HG02840 (cell line): Measurements from ENCODE around the gene RSAD2.
"Not testable (repeated sequence)": the region's sequence is repeated elsewhere in the genome, so short reads cannot be mapped to it uniquely, and the experiment has no call there.

Source experiments
- ATAC-seq: cut with Tn5 transposase; IDR thresholded peaks from one replicate; pipeline ENCODE4 v1.9.1; 2021; ENCODE audit warnings: mild to moderate bottlenecking, moderate library complexity, moderate number of reproducible peaks; ENCODE audit not compliant: unreplicated experiment, low FRiP score

The RSAD2 gene

DNA sequence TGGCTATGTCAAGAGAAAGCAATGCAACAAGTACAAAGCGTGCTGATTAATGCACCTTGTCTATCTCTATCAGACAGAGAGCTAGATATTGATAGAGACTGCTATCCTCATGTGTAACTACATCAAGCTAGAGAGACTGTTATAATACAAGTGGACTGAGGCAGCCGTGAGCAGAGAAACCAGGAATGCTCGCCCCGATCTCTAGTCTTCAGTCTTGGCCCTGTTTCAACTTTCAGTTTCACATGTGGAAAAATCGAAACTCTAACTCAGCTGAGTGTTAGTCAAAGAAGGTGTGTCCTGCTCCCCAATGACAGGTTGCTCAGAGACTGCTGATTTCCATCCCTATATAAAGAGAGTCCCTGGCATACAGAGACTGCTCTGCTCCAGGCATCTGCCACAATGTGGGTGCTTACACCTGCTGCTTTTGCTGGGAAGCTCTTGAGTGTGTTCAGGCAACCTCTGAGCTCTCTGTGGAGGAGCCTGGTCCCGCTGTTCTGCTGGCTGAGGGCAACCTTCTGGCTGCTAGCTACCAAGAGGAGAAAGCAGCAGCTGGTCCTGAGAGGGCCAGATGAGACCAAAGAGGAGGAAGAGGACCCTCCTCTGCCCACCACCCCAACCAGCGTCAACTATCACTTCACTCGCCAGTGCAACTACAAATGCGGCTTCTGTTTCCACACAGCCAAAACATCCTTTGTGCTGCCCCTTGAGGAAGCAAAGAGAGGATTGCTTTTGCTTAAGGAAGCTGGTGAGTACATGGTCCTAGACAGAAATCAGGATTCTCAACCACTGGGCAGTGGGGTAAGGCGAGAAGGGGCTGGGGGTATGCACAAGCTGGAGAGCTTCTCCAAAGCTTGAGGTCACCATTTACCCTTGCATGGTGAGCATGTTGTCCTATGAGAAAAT lies at the start of gene RSAD2:
Gene RSAD2, plus strand, starts transcription at position 376 of the 903 bp plus-strand sequence. Its CDS starts 24 bp downstream, at position 400.
- peak; percentile 78 for ATAC-seq

DNA sequence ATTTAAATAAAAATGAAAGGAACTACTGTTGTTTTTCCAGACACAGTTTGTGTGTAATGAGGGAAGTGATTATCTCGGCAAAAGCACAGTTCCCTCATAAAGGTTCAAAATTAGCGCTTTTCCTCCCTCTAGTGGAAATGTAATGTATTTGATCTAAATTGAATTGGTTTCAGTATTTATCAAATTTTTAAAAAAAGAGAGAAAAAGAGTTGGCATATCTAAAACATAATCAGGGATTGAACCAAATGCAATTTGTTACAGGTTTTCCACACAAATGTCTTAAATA lies 49.3 kb upstream of the RSAD2 start:
- no peak for ATAC-seq

DNA sequence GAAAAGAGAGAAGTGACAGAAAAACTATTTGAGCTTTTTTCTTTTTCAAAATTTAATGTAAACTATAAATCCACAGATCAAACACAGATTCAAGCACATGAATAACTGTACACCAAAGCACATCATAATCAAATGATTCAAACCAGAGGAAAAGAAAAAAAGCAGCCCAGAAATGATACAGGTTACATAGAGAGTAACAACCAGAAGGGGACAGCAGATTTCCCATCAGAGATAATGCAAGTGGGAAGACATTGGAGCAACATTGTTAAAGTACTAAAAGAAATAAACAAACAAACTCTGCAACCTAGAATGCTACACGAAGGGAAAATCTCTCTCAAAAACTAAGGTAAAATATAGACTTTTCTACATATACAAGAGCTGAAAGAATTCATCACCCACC lies 46.3 kb upstream of the RSAD2 start:
- no peak for ATAC-seq

DNA sequence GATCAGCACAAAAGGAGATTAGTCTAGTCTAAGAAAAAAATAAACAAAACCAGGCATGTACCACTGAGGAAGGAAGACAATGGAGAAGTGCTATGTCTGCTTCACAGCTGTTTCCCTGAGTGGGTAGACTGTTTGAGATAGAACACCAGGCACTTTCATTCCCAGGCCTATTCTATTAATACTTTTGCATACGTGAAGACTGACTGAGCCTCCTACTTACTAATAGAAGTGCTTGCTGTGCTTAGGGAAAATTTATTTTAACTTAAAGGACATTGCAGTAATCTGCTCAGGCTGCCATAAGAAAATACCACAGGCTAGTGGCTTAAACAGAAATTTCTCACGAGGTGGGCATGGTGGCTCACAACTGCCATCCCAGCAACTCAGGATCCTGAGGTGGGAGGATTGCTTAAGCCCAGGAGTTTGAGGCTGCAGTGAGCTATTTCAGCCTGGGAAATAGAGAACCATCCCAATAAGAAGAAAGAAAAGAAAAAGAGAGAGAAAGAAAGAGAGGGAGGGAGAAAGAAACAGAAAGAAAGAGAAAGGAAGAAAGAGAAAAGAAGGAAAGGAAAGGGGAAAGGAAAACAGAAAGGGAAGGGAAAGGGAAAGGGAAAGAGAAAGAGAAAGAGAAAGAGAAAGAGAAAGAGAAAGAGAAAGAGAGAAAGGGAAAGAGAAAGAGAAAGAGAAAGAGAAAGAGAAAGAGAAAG lies 44.8 kb upstream of the RSAD2 start:
- ATAC-seq: no peak

GRCh38 chr2:6833300-6833604 lies 44.3 kb upstream of the RSAD2 start:
- ATAC-seq: no peak

- ATAC-seq: no peak
Observed at GRCh38 chr2:6834163-6834562, 43.4 kb upstream of the RSAD2 start.

GRCh38 chr2:6835467-6835866 lies 42.1 kb upstream of the RSAD2 start:
- ATAC-seq: no peak

DNA sequence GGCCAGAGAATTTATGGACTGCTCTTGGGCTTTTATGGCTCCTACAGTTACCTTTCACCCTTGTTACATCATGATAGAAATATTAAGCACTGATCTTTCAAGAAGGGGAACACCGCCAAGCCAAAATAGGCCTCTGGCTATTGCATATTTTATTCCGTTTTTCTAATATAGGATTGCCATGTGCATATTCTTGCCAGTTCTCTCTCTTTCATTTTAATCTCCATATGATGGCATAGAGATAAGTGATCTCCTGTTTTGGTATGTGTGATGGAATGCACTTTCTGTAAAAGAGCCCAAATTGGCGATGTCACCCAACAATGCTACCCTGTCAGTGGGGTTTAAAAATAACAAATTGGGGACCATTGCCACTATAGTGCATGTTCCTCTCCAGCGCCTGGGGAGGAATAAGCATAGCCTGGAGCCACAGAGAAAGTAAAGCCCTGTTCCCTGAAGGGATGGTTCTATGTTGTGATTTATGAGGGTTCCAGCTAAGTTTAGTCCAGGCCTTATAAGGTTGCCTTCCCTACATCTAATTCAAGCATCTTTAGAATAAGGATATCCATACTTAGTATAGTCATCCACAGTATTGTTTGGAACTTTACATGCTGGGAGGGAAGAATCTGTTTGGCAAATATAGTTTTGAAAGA lies 38.8 kb upstream of the RSAD2 start:
- ATAC-seq: no peak

DNA sequence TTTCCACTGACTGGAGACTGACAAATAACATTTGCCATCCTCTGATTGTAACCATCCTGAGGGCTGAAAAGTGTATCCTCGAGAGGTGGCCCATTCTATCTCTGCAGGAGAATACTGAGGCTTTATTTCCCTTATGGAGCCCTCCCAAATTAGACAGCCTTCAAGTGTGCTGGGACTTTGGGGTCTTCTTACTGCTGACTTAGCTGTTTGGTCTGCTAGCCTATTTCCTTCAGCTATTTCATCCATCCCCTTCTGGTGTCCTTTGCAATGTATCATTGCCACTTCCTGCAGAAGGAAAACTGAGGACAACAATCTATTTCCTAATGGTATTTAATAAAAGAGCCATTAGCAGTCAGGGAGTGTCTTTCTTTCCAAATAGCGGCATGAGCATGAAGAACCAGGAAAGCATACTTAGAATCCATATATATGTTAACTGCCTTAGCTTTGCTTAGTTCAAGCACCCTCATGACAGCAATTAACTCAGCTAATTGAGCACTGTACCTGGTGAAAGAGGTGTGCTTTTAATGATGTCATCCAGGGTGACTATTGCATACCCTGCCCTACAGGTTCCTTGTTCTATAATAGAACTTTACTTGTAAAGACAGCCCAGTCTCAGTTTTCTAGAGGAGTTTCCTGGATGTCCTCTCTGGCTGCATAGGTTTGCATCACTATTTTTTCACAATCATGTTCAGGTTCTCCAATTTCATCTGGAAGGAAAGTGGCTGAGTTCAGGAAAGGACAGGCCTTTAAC lies 35.9 kb upstream of the RSAD2 start:
- no peak for ATAC-seq

GRCh38 chr2:6845312-6845711 lies 32.3 kb upstream of the RSAD2 start:
- no peak for ATAC-seq

DNA sequence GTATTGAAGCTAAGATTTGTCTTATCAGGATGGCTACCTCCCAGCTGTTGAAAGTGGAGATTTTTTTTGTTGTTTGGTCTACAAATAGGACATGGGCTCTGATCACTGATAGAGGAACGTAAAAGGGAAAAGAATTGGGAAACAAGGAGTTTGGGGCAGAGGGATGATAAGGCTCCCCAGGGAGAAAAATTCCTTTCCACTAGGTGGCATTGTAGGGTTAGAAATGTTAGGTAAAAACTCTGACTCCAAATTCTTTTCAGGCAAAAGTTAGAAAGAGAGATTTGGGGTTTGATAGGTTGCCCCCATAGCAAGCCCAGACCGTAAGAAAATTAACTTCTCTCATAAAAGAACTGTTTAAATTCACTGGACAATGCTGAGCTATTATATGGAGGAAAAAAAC lies 31.7 kb upstream of the RSAD2 start:
- no peak for ATAC-seq

DNA sequence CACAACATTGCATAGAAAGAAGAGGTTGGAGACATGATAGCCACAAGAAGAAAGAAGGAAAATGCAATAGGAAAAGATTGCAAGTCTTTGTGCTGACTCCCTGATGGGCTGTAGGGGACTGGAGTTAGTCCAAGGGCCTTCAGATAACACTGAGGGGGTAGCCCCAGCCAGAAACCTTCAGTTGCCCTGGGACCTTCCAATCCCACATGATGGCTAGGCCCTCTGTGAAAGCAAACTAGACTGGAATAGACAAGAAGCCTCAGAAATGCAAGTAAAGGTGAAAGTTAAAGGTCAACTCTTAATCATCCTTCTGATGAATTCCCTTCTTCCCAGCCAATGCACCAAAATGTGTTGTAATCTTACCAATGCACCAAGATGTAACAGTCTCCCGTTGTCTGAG lies 31.0 kb upstream of the RSAD2 start:
- ATAC-seq: no peak

- no peak for ATAC-seq
Observed at GRCh38 chr2:6846967-6847681, 30.5 kb upstream of the RSAD2 start.

DNA sequence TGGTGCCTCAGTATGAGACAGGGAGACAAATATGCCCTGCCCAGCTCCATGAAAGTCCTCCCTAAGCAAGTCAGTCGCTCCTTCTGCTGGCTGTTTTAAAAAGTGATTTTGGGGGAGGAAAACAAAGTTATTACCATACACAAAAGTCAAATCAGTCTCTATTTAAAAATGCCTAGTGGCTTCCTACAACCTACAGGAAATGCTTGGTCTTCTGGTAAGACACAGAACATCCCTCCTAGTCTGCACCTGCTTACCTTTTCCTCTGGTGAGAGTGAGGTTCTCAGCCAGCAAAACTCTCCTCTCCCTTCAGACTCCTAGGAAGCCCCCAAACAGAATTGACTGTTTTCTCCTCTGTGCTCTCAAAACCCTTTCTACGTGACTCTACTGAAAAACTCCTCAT lies 25.4 kb upstream of the RSAD2 start:
- ATAC-seq: no peak

DNA sequence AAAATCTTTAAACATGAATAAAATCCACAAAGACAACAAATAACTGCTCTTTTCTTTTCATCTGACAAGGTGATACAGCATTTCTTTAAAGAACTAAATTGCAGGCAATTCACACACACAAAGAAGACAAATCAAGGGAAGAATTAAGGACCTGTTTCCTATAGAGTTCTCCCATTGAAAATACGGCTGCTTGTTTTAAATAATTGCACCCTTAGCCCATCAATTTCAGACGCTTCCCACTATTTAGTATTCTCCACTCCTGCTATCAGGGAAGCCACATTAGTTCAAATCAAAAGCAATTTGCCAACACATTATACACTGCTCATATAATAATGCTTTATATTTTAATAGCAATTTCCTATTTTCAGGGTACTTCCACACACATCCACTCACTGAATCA lies 23.2 kb upstream of the RSAD2 start:
- no peak for ATAC-seq

DNA sequence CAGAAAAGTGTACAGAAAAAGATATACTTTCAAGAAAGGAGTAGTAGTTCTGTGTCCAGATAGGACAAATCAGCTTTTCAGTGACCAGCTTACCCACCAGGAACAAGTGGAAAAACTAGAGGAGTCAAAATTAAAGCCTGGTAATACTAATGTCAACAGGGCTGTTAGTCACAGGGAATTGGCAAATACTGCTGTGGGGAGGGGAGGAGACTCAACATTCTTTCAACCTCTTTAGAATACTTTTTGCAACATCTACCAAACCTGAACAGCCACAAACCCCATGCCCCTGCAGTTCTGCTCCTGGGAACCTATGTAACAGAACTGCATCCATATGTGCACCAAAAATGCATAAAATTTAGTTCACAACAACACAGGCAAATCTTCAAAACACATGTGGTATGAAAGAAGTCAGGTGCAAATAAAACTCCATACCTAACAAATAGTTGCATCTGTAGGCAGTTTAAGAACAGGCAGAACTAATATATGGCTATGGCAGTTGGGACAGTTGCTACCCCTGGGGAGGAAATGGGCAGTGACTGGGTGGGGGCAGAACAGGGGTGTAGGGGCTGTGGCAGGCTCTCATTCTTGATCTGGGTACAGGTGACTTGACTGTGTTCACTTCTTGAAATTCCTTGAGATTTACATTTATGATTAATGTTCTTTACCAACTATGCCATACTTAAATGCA lies 21.6 kb upstream of the RSAD2 start:
- ATAC-seq: no peak

DNA sequence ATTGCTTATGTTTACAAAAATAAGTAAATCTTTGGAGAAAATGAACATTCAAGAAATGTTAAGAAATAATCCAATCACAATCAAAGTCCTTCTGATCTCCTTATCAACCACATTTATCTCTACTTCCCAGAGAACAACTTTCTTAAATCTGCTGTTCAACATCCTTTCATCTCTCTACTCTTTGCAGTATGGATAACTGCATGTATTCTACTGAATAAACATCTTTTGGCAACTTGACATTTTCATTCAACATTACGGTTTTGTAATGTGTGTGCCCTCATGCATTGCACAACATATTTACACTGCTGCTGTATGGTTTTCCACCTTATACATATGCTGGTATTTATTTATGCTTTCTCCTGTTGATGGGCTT lies 21.0 kb upstream of the RSAD2 start:
- no peak for ATAC-seq

DNA sequence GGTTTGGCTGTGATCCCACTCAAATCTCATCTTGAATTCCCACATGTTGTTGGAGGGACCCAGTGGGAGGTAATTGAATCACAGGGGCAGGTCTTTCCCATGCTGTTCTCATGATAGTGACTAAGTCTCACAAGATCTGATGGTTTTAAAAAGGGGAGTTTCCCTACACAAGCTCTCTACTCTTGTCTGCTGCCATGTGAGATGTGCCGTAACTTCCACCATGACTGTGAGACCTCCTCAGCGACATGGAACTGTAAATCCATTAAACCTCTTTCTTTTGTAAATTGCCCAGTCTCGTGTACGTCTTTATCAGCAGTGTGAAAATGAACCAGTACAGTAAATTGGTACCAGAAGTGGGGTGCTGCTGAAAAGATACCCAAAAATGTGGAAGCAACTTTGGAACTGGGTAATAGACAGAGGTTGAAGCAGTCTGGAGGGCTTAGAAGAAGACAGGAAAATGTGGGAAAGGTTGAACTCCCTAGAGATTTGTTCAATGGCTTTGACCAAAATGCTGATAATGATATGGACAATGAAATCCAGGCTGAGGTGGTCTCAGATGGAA lies 19.0 kb upstream of the RSAD2 start:
- ATAC-seq: not testable (repeated sequence)

DNA sequence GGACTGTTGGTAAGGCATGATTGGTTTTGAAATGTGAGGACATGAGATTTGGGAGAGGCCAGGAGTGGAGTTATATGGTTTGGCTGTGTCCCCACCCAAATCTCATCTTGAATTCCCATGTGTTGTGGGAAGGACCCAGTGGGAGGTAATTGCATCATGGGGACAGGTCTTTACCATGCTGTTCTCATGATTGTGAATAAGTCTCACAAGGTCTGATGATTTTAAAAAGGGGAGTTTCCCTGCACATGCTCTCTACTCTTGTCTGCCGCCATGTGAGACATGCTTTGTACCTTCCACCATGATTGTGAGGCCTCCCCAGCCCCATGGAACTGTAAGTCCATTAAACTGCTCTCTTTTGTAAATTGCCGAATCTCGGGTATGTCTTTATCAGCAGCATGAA lies 17.3 kb upstream of the RSAD2 start:
- no peak for ATAC-seq

GRCh38 chr2:6863792-6864191 lies 13.8 kb upstream of the RSAD2 start:
- ATAC-seq: no peak
